Measurements from ENCODE around the gene CTSS. TPM values are rescaled to one million over a fixed set of nuclear protein-coding genes. Genes with fewer than 3 reads are reported as not detected.

Gene CTSS
- total RNA-seq, 1 experiment from 2014 or later, result 0.66 TPM

GRCh38 chr1:150696590-150696989 lies 69.0 kb downstream of the CTSS start:
- Mint-ChIP-seq H3K9me3 (no peaks in the 10 kb centered on the region), H3K27ac (peak overlapping the region; percentile 98), H3K4me1 (peaks cover 8% of the 10 kb centered on the region), H3K4me3 (peak overlapping the region; percentile 92), H3K27me3 (ENCODE audit: low read depth) (no peaks in the 10 kb centered on the region), H3K36me3 (peaks cover 37% of the 10 kb centered on the region)
- CTCF ChIA-PET, result interaction anchor here (0.8 to 1.4 kb wide), 9 partner anchors 18 to 299 kb away, joined by 3 to 13 read pairs (median 4); partner anchors contain the start of gene ANXA9
- DNase-seq (ENCODE audit: low spot score) (no peak), ATAC-seq (no peak)
- POLR2A ChIA-PET, result interaction anchor here (0.6 to 1.7 kb wide), 8 partner anchors 13 to 310 kb away, joined by 3 to 11 read pairs (median 4); partner anchors contain the start of genes CTSK, ENSA, MCL1 and MINDY1
- no peak for TF ChIP-seq USF2 (CRISPR knock-in tag; IDR thresholded peaks at IDR 0.05)
- no peak for TF ChIP-seq CREB1 (CRISPR knock-in tag; IDR thresholded peaks at IDR 0.05)
- no peak for TF ChIP-seq STAT6 (CRISPR knock-in tag; conservative IDR thresholded peaks at IDR 0.05; ENCODE audit: low read depth)
- no peak for TF ChIP-seq ARID4B (CRISPR knock-in tag; IDR thresholded peaks at IDR 0.05; ENCODE audit: borderline replicate concordance)
- TF ChIP-seq CREM (CRISPR knock-in tag; IDR thresholded peaks at IDR 0.05), result no peak
- TF ChIP-seq OVOL2 (CRISPR knock-in tag; IDR thresholded peaks at IDR 0.05; ENCODE audit: borderline replicate concordance), result no peak
- TF ChIP-seq TEAD4 (CRISPR knock-in tag; IDR thresholded peaks at IDR 0.05), result no peak

GRCh38 chr1:150696162-150696561 lies 69.4 kb downstream of the CTSS start:
- DNase-seq (ENCODE audit: low spot score) (no peak), ATAC-seq (no peak)
- H3K36me3 Mint-ChIP-seq, result peaks cover 40% of the 10 kb centered on the region
- peak overlapping the region; percentile 92 for H3K27ac Mint-ChIP-seq
- CTCF ChIA-PET, result interaction anchor here (0.7 to 1.4 kb wide), 2 partner anchors 117 kb away, joined by 3 to 13 read pairs; no protein-coding TSS in a partner anchor
- POLR2A ChIA-PET, result interaction anchor here (1.1 to 1.2 kb wide), 2 partner anchors 12 to 117 kb away, joined by 4 to 7 read pairs; partner anchors contain the start of gene MCL1
- peaks cover 8% of the 10 kb centered on the region for H3K4me1 Mint-ChIP-seq
- H3K4me3 Mint-ChIP-seq, result peak overlapping the region; percentile 92
- H3K27me3 Mint-ChIP-seq (ENCODE audit: low read depth), result no peaks in the 10 kb centered on the region
- no peaks in the 10 kb centered on the region for H3K9me3 Mint-ChIP-seq
- TF ChIP-seq RELA (CRISPR knock-in tag; IDR thresholded peaks at IDR 0.05; ENCODE audit: borderline replicate concordance) (no peak), ESRRA (CRISPR knock-in tag; IDR thresholded peaks at IDR 0.05; ENCODE audit: borderline replicate concordance) (no peak), NFE2L1 (CRISPR knock-in tag; IDR thresholded peaks at IDR 0.05) (no peak), ZBTB43 (CRISPR knock-in tag; IDR thresholded peaks at IDR 0.05) (no peak), PRRX2 (CRISPR knock-in tag; IDR thresholded peaks at IDR 0.05) (no peak), PREB (CRISPR knock-in tag; IDR thresholded peaks at IDR 0.05; ENCODE audit: borderline replicate concordance) (no peak), ELF4 (CRISPR knock-in tag; IDR thresholded peaks at IDR 0.05; ENCODE audit: low read depth) (no peak), STAT6 (CRISPR knock-in tag; conservative IDR thresholded peaks at IDR 0.05; ENCODE audit: low read depth) (no peak), ERG (CRISPR knock-in tag; IDR thresholded peaks at IDR 0.05) (no peak), JUN (CRISPR knock-in tag; IDR thresholded peaks at IDR 0.05) (no peak), ZNF671 (CRISPR knock-in tag; IDR thresholded peaks at IDR 0.05) (no peak)

All from WTC11 (cell line).